ENCODE measurements around the gene SCRN1.

DNA sequence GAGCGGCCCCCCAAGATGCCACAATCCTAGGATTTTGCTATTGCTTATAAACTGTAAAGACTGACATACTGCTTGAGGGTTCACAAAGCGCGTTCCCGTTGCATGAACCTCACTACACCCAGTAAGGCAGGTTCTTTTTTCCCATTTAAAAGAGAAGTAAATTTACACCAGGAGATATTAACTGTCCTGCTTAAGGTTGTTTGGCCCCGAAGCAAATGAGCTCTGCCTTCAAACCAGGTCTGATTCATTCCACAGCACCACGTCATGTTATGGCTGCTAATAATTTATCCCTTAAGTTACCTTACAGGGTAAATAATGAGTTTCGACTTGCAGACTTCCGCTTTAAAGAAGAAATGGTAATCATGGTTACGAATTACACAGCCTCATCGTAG, 37.5 kb upstream of the SCRN1 start:
- TF ChIP-seq, protein P1, sequence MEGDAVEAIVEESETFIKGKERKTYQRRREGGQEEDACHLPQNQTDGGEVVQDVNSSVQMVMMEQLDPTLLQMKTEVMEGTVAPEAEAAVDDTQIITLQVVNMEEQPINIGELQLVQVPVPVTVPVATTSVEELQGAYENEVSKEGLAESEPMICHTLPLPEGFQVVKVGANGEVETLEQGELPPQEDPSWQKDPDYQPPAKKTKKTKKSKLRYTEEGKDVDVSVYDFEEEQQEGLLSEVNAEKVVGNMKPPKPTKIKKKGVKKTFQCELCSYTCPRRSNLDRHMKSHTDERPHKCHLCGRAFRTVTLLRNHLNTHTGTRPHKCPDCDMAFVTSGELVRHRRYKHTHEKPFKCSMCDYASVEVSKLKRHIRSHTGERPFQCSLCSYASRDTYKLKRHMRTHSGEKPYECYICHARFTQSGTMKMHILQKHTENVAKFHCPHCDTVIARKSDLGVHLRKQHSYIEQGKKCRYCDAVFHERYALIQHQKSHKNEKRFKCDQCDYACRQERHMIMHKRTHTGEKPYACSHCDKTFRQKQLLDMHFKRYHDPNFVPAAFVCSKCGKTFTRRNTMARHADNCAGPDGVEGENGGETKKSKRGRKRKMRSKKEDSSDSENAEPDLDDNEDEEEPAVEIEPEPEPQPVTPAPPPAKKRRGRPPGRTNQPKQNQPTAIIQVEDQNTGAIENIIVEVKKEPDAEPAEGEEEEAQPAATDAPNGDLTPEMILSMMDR (IDR thresholded peaks at IDR 0.05), result no peak
- peak in 1 of 4 donors; percentile 0 for TF ChIP-seq POLR2A (IDR thresholded peaks at IDR 0.05)
- no peak for TF ChIP-seq POLR2AphosphoS5 (IDR thresholded peaks at IDR 0.05)
